ENCODE measurements around the gene VDR.

- TF ChIP-seq EZH2 (IDR thresholded peaks at IDR 0.05) (no peak), POLR2AphosphoS5 (IDR thresholded peaks at IDR 0.05; ENCODE audit: borderline replicate concordance, low read depth, low read length) (no peak)
Observed at GRCh38 chr12:47927346-47927745, 22.6 kb upstream of the VDR start.
